Measurements from ENCODE around the gene NT5M. TPM values are rescaled to one million over a fixed set of nuclear protein-coding genes. Genes with fewer than 3 reads are reported as not detected.

The NT5M gene
- total RNA-seq, 1 donor from 2014 or later = 8.2 TPM

DNA sequence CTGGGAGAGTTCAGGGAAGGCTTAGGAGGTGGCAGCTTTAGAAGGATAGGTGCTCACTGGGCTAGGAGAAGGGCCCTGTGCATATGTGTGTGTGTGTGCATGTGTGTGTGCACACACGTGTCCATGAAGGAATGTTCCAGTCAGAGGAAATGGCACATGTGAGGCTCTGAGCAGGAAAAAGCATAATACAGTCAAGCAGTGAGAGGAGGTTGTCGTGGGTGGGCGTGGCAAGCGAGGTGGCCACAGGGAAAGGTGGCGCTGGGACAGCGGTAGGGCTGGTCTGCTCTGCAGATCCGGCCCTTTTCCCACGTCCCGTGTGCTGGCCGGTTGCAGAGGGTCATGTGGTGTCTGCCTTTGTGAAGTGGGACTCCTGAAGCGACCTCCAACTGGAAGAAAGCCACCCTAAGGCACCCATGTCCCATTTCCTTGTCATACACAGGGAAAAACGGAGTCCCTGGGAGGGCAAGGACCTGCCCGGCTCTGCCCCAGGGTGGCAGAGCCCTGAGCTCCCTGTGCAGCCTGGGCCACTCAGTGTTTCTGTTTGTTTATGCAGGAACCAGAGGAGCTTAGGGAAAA lies 40.1 kb downstream of the NT5M start:
- Mint-ChIP-seq H3K27me3 (ENCODE audit: unreplicated experiment) (peaks cover 2% of the 10 kb centered on the region), H3K4me1 (ENCODE audit: low read depth, unreplicated experiment) (no peaks in the 10 kb centered on the region), H3K36me3 (ENCODE audit: unreplicated experiment) (no peaks in the 10 kb centered on the region), H3K27ac (ENCODE audit: unreplicated experiment) (no peak overlapping the region), H3K4me3 (ENCODE audit: unreplicated experiment) (no peak overlapping the region), H3K9me3 (ENCODE audit: unreplicated experiment) (no peaks in the 10 kb centered on the region)
- no peak for DNase-seq
- TF ChIP-seq, protein P1, sequence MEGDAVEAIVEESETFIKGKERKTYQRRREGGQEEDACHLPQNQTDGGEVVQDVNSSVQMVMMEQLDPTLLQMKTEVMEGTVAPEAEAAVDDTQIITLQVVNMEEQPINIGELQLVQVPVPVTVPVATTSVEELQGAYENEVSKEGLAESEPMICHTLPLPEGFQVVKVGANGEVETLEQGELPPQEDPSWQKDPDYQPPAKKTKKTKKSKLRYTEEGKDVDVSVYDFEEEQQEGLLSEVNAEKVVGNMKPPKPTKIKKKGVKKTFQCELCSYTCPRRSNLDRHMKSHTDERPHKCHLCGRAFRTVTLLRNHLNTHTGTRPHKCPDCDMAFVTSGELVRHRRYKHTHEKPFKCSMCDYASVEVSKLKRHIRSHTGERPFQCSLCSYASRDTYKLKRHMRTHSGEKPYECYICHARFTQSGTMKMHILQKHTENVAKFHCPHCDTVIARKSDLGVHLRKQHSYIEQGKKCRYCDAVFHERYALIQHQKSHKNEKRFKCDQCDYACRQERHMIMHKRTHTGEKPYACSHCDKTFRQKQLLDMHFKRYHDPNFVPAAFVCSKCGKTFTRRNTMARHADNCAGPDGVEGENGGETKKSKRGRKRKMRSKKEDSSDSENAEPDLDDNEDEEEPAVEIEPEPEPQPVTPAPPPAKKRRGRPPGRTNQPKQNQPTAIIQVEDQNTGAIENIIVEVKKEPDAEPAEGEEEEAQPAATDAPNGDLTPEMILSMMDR (IDR thresholded peaks at IDR 0.05; ENCODE audit: partially characterized antibody, unreplicated experiment) = no peak

DNA sequence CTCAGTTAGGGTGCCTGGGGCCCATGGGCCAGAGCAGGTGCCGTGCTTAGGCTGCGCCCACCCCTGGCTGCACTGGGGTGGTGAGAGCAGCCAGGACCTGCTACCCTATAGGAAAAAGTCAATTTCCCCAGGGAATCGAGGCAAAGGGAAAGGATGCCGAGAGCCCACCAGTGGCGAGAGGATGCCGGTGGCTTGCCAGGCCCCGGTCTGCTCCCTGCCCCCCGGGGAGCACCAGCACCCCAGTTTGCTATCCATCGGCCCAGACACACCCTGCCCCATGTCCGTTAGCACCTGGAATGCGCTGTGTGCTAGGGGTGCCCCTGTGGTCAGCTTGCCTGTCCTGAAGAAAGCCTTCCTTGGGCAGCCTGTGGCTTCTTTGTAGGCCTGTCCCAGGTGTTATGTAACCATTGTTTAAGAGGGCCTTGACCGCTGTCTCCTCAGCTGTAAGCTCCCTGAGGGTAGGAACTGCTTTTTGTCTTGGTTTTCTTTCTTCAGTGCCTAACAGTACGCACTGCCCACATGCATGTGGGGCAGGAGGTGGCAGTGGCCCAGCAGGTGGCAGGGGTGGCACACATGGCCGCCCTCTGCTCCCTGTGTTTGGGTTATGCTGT lies 40.8 kb downstream of the NT5M start:
- Mint-ChIP-seq H3K27me3 (ENCODE audit: unreplicated experiment) (peaks cover 2% of the 10 kb centered on the region), H3K4me3 (ENCODE audit: unreplicated experiment) (no peak overlapping the region), H3K9me3 (ENCODE audit: unreplicated experiment) (no peaks in the 10 kb centered on the region), H3K36me3 (ENCODE audit: unreplicated experiment) (no peaks in the 10 kb centered on the region), H3K4me1 (ENCODE audit: low read depth, unreplicated experiment) (no peaks in the 10 kb centered on the region), H3K27ac (ENCODE audit: unreplicated experiment) (no peak overlapping the region)
- TF ChIP-seq, protein P1 (IDR thresholded peaks at IDR 0.05; ENCODE audit: partially characterized antibody, unreplicated experiment) = no peak
- DNase-seq = no peak

DNA sequence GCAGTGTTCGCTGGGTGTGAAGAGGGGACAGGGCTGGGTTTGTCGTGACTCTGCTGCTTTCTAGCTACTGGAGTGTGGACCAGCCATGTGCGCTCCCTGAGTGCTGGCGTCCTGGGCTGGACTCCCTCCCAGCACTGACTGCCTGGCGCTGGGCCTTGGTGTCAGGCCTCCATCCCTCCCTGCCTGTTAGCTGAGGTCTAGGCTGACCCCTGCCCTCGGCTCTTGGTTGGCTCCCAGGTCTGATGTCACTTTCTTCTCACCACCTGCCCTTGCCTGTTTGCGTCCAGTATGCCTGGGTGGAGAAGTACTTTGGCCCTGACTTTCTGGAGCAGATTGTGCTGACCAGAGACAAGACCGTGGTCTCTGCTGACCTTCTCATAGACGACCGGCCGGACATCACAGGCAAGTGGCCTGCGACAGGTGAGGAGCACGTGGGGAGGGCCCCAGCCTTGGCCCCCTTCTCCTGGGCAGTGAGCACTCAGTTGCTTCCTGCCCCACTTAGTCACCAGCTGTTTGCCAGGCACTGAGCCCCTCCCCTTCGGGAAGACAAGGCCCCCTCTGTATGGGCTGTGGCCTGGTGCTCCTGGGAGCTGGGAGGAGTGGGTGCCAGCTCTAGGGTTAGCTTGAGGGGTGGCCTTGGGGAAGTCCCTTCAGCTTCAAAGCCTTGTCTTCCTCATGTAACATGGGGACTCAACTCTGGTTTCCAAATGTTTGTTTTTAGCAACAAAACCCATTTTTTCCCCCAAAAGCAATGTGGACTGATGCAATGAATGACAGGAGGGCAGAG lies 41.5 kb downstream of the NT5M start:
- H3K27me3 Mint-ChIP-seq (ENCODE audit: unreplicated experiment) = peaks cover 2% of the 10 kb centered on the region
- H3K27ac Mint-ChIP-seq (ENCODE audit: unreplicated experiment) = no peak overlapping the region
- H3K9me3 Mint-ChIP-seq (ENCODE audit: unreplicated experiment) = no peaks in the 10 kb centered on the region
- no peak overlapping the region for H3K4me3 Mint-ChIP-seq (ENCODE audit: unreplicated experiment)
- no peaks in the 10 kb centered on the region for H3K36me3 Mint-ChIP-seq (ENCODE audit: unreplicated experiment)
- no peak for DNase-seq
- H3K4me1 Mint-ChIP-seq (ENCODE audit: low read depth, unreplicated experiment) = no peaks in the 10 kb centered on the region
- TF ChIP-seq, protein P1 (IDR thresholded peaks at IDR 0.05; ENCODE audit: partially characterized antibody, unreplicated experiment) = no peak

DNA sequence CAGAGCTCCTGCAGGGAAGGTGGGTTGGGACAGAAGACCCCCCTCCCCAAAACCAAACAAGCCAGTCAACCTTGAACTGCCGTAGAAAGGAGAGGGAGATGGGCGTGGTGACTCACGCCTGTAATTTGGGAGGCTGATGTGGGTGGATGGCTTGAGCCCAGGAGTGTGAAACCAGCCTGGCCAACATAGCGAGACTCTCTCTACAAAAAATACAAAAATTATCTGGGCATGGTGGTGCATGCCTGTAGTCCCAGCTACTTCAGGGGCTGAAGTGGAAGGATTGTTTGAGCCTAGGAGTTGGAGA lies 42.1 kb downstream of the NT5M start:
- TF ChIP-seq, protein P1 (IDR thresholded peaks at IDR 0.05; ENCODE audit: partially characterized antibody, unreplicated experiment) = no peak
- no peaks in the 10 kb centered on the region for H3K36me3 Mint-ChIP-seq (ENCODE audit: unreplicated experiment)
- peaks cover 2% of the 10 kb centered on the region for H3K27me3 Mint-ChIP-seq (ENCODE audit: unreplicated experiment)
- H3K27ac Mint-ChIP-seq (ENCODE audit: unreplicated experiment) = no peak overlapping the region
- no peak overlapping the region for H3K4me3 Mint-ChIP-seq (ENCODE audit: unreplicated experiment)
- DNase-seq = no peak
- H3K4me1 Mint-ChIP-seq (ENCODE audit: low read depth, unreplicated experiment) = no peaks in the 10 kb centered on the region
- no peaks in the 10 kb centered on the region for H3K9me3 Mint-ChIP-seq (ENCODE audit: unreplicated experiment)
